ACC112 (cell line): ENCODE data around the gene SERPINE3.

Experiments used
- H2AFZ ChIP-seq: fragments of 200-600 bp; sonication (generic); one replicate; pipeline ENCODE4 v1.6.0; 2017; ENCODE audit warnings: antibody characterized with exemption, low read length; ENCODE audit not compliant: unreplicated experiment
- H3K27ac ChIP-seq: fragments of 200-600 bp; sonication (generic); 2 replicates; pipeline ENCODE4 v1.5.1; 2014; ENCODE audit warnings: low read depth, mild to moderate bottlenecking, antibody characterized with exemption, low read length, moderate library complexity
- H3K27me3 ChIP-seq: fragments of 200-600 bp; sonication (generic); 2 replicates; pipeline ENCODE4 v1.6.1; 2014; ENCODE audit warnings: mild to moderate bottlenecking, antibody characterized with exemption, low read length, moderate library complexity, mixed read lengths; ENCODE audit not compliant: insufficient read depth
- H3K36me3 ChIP-seq: fragments of 200-600 bp; sonication (generic); 2 replicates; pipeline ENCODE4 v1.6.1; 2016; ENCODE audit warnings: mild to moderate bottlenecking, antibody characterized with exemption, low read length, moderate library complexity, mixed read lengths; ENCODE audit not compliant: insufficient read depth
- H3K4me1 ChIP-seq: fragments of 200-600 bp; sonication (generic); one replicate; pipeline ENCODE4 v1.6.1; 2016; ENCODE audit warnings: low read length, mixed read lengths; ENCODE audit not compliant: insufficient read depth, unreplicated experiment, control insufficient read depth
- H3K4me3 ChIP-seq: fragments of 200-600 bp; sonication (generic); 2 replicates; pipeline ENCODE4 v1.5.1; 2014; ENCODE audit warnings: mild to moderate bottlenecking, low read depth, low read length
- H3K79me2 ChIP-seq: fragments of 200-600 bp; sonication (generic); one replicate; pipeline ENCODE4 v1.6.0; 2016; ENCODE audit warnings: low read length; ENCODE audit not compliant: control insufficient read depth, unreplicated experiment, insufficient read depth

SERPINE3 gene

GRCh38 chr13:51341232-51341631 is 1.7 kb downstream of the SERPINE3 start:
- no peak overlapping the region for H3K27ac ChIP-seq
- H3K27me3 ChIP-seq = no peaks in the 10 kb centered on the region
- H3K4me1 ChIP-seq = peaks cover 13% of the 10 kb centered on the region
- no peaks in the 10 kb centered on the region for H3K79me2 ChIP-seq
- no peak overlapping the region for H3K4me3 ChIP-seq
- no peak overlapping the region for H2AFZ ChIP-seq
- H3K36me3 ChIP-seq = no peaks in the 10 kb centered on the region

GRCh38 chr13:51341791-51342190 is 2.3 kb downstream of the SERPINE3 start:
- Histone ChIP-seq H3K27me3 (no peaks in the 10 kb centered on the region), H3K4me3 (no peak overlapping the region), H3K79me2 (no peaks in the 10 kb centered on the region), H3K27ac (no peak overlapping the region), H2AFZ (no peak overlapping the region), H3K36me3 (no peaks in the 10 kb centered on the region), H3K4me1 (peaks cover 13% of the 10 kb centered on the region)

- peaks cover 13% of the 10 kb centered on the region for H3K4me1 ChIP-seq
These were observed 3.2 kb downstream of the SERPINE3 start for GRCh38 chr13:51342706-51343105.

GRCh38 chr13:51343475-51343874 is 4.0 kb downstream of the SERPINE3 start:
- Histone ChIP-seq H3K36me3 (no peaks in the 10 kb centered on the region), H3K4me1 (peaks cover 13% of the 10 kb centered on the region), H3K27ac (no peak overlapping the region), H2AFZ (no peak overlapping the region), H3K4me3 (no peak overlapping the region), H3K79me2 (no peaks in the 10 kb centered on the region), H3K27me3 (no peaks in the 10 kb centered on the region)

More at GRCh38 chr13:51342706-51343105, 3.2 kb downstream of the SERPINE3 start:
- no peak overlapping the region for H2AFZ ChIP-seq
- H3K36me3 ChIP-seq = no peaks in the 10 kb centered on the region
- no peaks in the 10 kb centered on the region for H3K79me2 ChIP-seq
- H3K27ac ChIP-seq = no peak overlapping the region
- no peaks in the 10 kb centered on the region for H3K27me3 ChIP-seq
- no peak overlapping the region for H3K4me3 ChIP-seq

GRCh38 chr13:51346397-51346796 is 6.9 kb downstream of the SERPINE3 start:
- Histone ChIP-seq H3K27me3 (no peaks in the 10 kb centered on the region), H3K79me2 (no peaks in the 10 kb centered on the region), H3K36me3 (no peaks in the 10 kb centered on the region), H3K4me1 (peaks cover 10% of the 10 kb centered on the region), H2AFZ (no peak overlapping the region), H3K4me3 (no peak overlapping the region), H3K27ac (no peak overlapping the region)

GRCh38 chr13:51347099-51347498 is 7.6 kb downstream of the SERPINE3 start:
- Histone ChIP-seq H3K27me3 (no peaks in the 10 kb centered on the region), H3K4me3 (no peak overlapping the region), H3K36me3 (no peaks in the 10 kb centered on the region), H2AFZ (no peak overlapping the region), H3K79me2 (no peaks in the 10 kb centered on the region), H3K4me1 (peaks cover 10% of the 10 kb centered on the region), H3K27ac (no peak overlapping the region)

GRCh38 chr13:51348069-51348967 is 8.8 kb downstream of the SERPINE3 start:
- H3K36me3 ChIP-seq = no peaks in the 10 kb centered on the region
- H3K79me2 ChIP-seq = no peaks in the 10 kb centered on the region
- H3K4me1 ChIP-seq = no peaks in the 10 kb centered on the region
- H3K27me3 ChIP-seq = no peaks in the 10 kb centered on the region
- no peak overlapping the region for H3K4me3 ChIP-seq
- no peak overlapping the region for H2AFZ ChIP-seq
- H3K27ac ChIP-seq = no peak overlapping the region

- Histone ChIP-seq H3K79me2 (no peaks in the 10 kb centered on the region), H3K36me3 (no peaks in the 10 kb centered on the region), H3K27ac (no peak overlapping the region), H3K27me3 (no peaks in the 10 kb centered on the region), H2AFZ (no peak overlapping the region), H3K4me3 (no peak overlapping the region), H3K4me1 (no peaks in the 10 kb centered on the region)
These were observed 9.5 kb downstream of the SERPINE3 start for GRCh38 chr13:51349016-51349415.

GRCh38 chr13:51355217-51355616 is 15.7 kb downstream of the SERPINE3 start:
- H3K36me3 ChIP-seq = no peaks in the 10 kb centered on the region
- no peaks in the 10 kb centered on the region for H3K79me2 ChIP-seq
- H2AFZ ChIP-seq = no peak overlapping the region
- no peaks in the 10 kb centered on the region for H3K4me1 ChIP-seq
- no peaks in the 10 kb centered on the region for H3K27me3 ChIP-seq
- H3K4me3 ChIP-seq = no peak overlapping the region
- H3K27ac ChIP-seq = no peak overlapping the region

GRCh38 chr13:51357928-51358595 is 18.6 kb downstream of the SERPINE3 start:
- Histone ChIP-seq H3K79me2 (no peaks in the 10 kb centered on the region), H3K4me1 (no peaks in the 10 kb centered on the region), H2AFZ (no peak overlapping the region), H3K4me3 (no peak overlapping the region), H3K27me3 (no peaks in the 10 kb centered on the region), H3K27ac (no peak overlapping the region), H3K36me3 (peaks cover 24% of the 10 kb centered on the region)

GRCh38 chr13:51359352-51359751 is 19.9 kb downstream of the SERPINE3 start:
- no peak overlapping the region for H2AFZ ChIP-seq
- H3K4me1 ChIP-seq = peaks cover 1% of the 10 kb centered on the region
- no peak overlapping the region for H3K27ac ChIP-seq
- H3K27me3 ChIP-seq = no peaks in the 10 kb centered on the region
- peaks cover 34% of the 10 kb centered on the region for H3K36me3 ChIP-seq
- H3K4me3 ChIP-seq = no peak overlapping the region
- H3K79me2 ChIP-seq = no peaks in the 10 kb centered on the region
